AG08396 (cell line): Measurements from ENCODE around the gene CDC42EP2.

Source experiments
- DNase-seq: peaks from one replicate; pipeline ENCODE4 v3.0.0; 2012; ENCODE audit warnings: low spot score, mixed read lengths

CDC42EP2 gene

GRCh38 chr11:65356394-65356972 is 41.8 kb downstream of the CDC42EP2 start:
- no peak for DNase-seq

DNA sequence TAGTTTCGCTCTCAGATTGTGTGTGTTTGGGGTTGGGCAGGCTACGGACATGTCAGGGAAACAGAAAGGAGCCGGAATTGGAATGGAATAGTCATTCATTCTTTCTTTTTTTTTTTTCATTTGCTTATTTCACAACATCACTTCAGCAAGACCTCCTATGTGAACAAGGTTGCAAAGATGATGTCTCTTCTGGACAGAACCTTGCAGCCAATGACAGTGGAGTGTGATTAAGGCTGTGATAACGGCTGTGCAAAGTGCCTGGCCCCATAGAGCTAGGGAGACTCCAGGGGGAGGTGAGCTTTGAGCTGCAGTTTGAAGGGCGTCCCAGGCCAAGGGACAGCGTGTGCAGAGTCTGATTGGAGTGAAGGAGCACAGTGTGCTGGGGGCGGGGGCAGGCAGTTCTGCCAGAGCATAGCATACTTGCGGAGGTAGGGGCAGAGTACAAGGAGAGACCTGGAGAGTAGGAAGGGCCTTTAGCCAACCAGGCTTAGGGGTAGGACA is 43.2 kb downstream of the CDC42EP2 start:
- no peak for DNase-seq

- DNase-seq, result no peak
These were observed 47.8 kb downstream of the CDC42EP2 start for GRCh38 chr11:65362320-65362931.

GRCh38 chr11:65362966-65363365 is 48.3 kb downstream of the CDC42EP2 start:
- DNase-seq, result no peak

- no peak for DNase-seq
These were observed 49.1 kb downstream of the CDC42EP2 start for GRCh38 chr11:65363770-65364169.

GRCh38 chr11:65366340-65366773 is 51.7 kb downstream of the CDC42EP2 start:
- DNase-seq, result peak; percentile 87

- DNase-seq, result no peak
These were observed 56.0 kb downstream of the CDC42EP2 start for GRCh38 chr11:65370659-65371049.
